ENCODE results near the gene WDR27. TPM values are rescaled to one million over a fixed set of nuclear protein-coding genes. Genes with fewer than 3 reads are reported as not detected.
A peak's percentile ranks its signal among the peaks of the same experiment; 100 is the strongest.
"Not testable (repeated sequence)": the region's sequence is repeated elsewhere in the genome, so short reads cannot be mapped to it uniquely, and the experiment has no call there.

Gene WDR27
- total RNA-seq, 2 experiments from 2014 or later = 29.0 to 29.7 TPM

DNA sequence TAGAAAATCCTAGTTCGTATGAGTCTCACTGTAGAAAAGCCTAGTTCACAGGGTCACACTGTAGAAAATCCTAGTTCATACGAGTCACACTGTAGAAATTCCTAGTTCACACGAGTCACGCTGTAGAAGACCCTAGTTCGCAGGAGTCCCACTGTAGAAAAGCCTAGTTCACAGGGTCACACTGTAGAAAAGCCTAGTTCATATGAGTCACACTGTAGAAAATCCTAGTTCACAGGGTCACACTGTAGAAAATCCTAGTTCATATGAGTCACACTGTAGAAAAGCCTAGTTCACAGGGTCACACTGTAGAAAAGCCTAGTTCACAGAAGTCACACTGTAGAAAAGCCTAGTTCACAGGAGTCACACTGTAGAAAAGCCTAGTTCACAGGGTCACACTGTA, 56.4 kb downstream of the WDR27 start:
- H3K9me3 Mint-ChIP-seq, H3K36me3 Mint-ChIP-seq, H3K4me3 Mint-ChIP-seq, H3K4me1 Mint-ChIP-seq, DNase-seq, H3K27ac Mint-ChIP-seq, H3K27me3 Mint-ChIP-seq: not testable (repeated sequence)

DNA sequence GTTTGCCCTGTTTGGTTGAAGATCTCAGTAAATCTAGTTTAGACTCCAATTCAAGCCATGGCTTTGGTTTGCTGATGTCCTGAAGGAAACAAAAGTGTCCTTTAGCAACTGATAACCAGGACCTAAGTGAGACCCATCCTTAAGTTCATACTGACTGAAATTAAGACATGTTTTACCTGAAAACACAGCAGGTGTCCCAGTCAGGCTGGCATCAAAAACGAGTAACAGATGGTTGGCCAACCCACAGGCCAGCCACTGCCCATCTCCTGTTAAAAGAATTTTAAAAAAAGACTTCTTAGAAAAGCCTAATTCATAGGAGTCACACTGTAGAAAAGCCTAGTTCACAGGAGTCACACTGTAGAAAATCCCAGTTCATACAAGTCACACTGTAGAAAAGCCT, 58.3 kb downstream of the WDR27 start:
- Mint-ChIP-seq H3K27ac (no peak overlapping the region), H3K4me1 (no peaks in the 10 kb centered on the region), H3K36me3 (peaks cover 5% of the 10 kb centered on the region), H3K4me3 (no peak overlapping the region), H3K27me3 (no peaks in the 10 kb centered on the region), H3K9me3 (no peaks in the 10 kb centered on the region)
- DNase-seq = no peak

DNA sequence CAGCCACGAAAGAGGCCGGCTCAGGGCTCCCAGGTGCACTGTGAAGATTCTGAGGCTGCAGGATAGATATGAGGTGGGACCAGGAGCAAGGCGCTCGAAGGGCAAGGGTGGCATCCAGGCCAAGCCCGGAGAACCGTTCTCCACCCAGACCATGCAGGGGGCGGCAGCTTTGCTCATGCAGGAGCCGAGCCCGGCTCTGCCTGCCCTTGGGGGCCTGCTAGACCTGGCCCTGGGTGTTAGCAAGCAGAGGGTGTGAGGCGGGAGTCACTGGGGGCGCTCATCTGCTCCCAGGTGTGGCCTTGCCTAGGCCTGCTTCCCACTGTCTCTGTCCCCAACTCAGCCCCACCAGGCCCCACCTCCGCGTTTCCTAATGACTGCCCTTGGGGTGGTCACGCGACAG, 59.4 kb downstream of the WDR27 start:
- Mint-ChIP-seq H3K27ac (no peak overlapping the region), H3K4me3 (no peak overlapping the region), H3K4me1 (no peaks in the 10 kb centered on the region), H3K9me3 (no peaks in the 10 kb centered on the region), H3K27me3 (no peaks in the 10 kb centered on the region), H3K36me3 (peaks cover 7% of the 10 kb centered on the region)
- DNase-seq = no peak

DNA sequence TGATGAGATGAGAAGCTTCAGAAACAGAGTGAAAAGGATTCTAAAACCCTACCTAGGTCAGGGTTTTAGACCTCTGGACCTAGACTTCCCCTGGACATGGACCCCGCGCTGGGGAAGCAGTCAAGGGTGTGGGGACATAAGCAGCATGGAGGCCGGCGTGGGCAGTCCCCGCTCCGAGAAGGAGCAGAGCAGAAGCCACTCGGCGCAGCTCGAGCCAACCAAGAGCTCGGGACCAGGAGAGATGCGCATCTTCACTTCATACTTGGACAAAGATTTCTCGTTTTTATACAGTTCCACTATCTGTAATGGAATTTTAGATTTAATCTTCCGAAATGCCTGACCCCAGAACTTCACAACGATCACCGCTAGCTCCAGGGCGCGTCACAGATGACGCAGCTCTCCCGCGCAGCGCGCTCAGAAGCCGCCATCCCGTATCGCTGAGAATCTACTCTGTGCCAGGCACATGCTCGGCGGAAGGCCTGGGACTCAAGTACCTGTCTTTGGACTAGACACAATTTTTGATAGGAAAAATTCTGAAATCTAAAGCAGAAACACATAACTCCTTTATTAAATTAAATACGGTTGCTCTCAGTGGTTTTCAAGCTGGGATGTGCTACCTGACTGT, 60.3 kb downstream of the WDR27 start:
- DNase-seq = no peak

DNA sequence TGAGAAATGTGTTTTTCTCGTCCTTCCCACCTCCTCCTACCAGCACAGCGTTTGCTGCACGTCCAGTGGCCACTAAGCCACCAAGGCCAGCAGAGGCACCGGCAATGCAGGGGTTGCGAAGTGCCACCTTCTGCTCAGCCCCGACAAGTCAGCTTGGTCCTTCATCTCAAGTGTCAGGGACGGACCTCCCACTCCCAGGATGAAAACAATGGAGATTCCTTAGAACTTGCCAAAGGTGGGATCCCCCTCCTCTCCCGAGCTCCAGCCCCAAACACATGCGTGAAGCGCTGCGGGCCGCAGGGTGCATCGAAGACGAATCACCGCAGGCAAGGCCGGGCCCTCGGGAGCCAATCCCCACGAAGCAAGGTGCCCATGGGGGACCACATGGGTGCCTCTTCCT, 60.8 kb downstream of the WDR27 start:
- H3K9me3 Mint-ChIP-seq = no peaks in the 10 kb centered on the region
- no peak overlapping the region for H3K4me3 Mint-ChIP-seq
- DNase-seq = no peak
- H3K4me1 Mint-ChIP-seq = no peaks in the 10 kb centered on the region
- H3K27me3 Mint-ChIP-seq = no peaks in the 10 kb centered on the region
- no peak overlapping the region for H3K27ac Mint-ChIP-seq
- H3K36me3 Mint-ChIP-seq = peaks cover 9% of the 10 kb centered on the region

More for the DNA sequence above, 60.3 kb downstream of the WDR27 start:
- no peaks in the 10 kb centered on the region for H3K27me3 Mint-ChIP-seq
- H3K9me3 Mint-ChIP-seq = no peaks in the 10 kb centered on the region
- H3K4me3 Mint-ChIP-seq = no peak overlapping the region
- no peaks in the 10 kb centered on the region for H3K4me1 Mint-ChIP-seq
- H3K27ac Mint-ChIP-seq = no peak overlapping the region
- peaks cover 9% of the 10 kb centered on the region for H3K36me3 Mint-ChIP-seq

DNA sequence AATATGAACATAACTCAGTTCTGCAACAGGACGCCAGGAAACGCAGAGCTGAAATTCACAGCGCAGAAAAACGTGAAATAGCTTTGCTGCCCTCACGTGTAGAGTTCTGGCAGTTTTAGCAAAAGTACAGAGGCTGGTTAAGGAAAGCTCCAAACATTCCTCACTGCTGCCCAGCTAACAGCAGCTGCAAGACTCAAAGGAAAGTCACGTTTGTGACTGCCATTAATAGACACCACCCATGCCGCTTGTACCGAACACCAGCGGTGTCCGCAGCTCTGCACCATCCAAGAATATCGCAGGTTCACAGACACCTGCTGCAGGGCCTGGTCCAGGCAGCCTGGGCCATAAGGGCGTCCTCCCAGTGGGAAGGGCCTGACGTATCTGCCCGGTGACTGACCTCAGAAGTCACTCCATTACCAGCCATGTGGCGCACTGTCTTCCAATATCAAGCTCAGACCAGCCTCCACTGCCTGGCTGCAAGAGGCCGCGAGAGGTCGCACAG, 61.4 kb downstream of the WDR27 start:
- Mint-ChIP-seq H3K36me3 (peaks cover 9% of the 10 kb centered on the region), H3K4me3 (no peak overlapping the region)
- no peak for DNase-seq

DNA sequence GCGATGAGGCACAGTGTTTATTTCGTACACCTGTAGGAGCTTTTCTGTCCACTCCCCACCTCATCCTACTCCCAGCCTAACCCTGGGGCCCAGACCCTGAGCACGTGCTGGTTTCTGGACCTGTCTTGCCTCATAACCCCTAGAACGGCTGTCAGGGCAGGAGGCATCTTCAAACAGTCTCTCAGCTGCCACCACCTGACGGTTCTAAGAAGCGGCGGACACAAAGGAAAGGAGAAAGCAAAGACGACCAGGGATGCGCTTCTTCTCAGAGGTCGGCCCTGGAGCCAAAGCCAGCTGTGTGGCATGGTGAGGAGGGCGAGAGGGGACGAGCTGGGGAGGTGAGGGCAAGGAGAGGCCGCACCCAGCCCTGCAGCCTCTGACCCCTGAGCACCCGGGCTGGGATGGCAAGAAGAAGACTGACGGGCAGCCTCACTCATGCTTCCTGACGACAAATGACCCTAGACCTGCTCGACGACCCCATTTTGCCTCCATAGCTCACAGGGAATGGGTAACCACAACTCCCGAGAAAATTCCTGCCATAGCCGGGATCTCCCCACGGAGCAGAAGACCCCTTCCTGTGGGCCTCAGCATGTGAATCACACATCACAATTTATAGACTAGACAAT, 62.1 kb downstream of the WDR27 start:
- Mint-ChIP-seq H3K9me3 (no peaks in the 10 kb centered on the region), H3K27me3 (no peaks in the 10 kb centered on the region), H3K36me3 (peaks cover 9% of the 10 kb centered on the region), H3K4me1 (no peaks in the 10 kb centered on the region), H3K27ac (no peak overlapping the region), H3K4me3 (no peak overlapping the region)
- DNase-seq = no peak

More for the DNA sequence above, 61.4 kb downstream of the WDR27 start:
- Mint-ChIP-seq H3K4me1 (no peaks in the 10 kb centered on the region), H3K27ac (no peak overlapping the region), H3K9me3 (no peaks in the 10 kb centered on the region), H3K27me3 (no peaks in the 10 kb centered on the region)

DNA sequence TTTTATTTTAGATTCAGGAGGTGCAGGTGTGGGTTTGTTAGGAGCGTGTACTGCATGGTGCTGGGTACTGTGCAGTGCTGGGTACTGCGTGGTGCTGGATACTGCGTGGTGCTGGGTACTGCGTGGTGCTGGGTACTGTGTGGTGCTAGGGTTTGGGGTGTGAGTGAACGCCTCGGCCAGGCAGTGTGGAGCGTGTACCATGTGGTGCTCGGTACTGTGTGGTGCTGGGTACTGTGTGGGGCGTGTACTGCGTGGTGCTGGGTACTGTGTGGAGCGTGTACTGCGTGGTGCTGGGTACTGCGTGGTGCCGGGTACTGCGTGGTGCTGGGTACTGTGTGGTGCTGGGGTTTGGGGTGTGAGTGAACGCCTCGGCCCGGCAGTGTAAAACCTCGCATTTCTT, 62.9 kb downstream of the WDR27 start:
- H3K27me3 Mint-ChIP-seq = no peaks in the 10 kb centered on the region
- H3K27ac Mint-ChIP-seq = peak overlapping the region; percentile 36
- H3K4me3 Mint-ChIP-seq = no peak overlapping the region
- no peaks in the 10 kb centered on the region for H3K4me1 Mint-ChIP-seq
- no peaks in the 10 kb centered on the region for H3K9me3 Mint-ChIP-seq
- peaks cover 13% of the 10 kb centered on the region for H3K36me3 Mint-ChIP-seq
- no peak for DNase-seq

DNA sequence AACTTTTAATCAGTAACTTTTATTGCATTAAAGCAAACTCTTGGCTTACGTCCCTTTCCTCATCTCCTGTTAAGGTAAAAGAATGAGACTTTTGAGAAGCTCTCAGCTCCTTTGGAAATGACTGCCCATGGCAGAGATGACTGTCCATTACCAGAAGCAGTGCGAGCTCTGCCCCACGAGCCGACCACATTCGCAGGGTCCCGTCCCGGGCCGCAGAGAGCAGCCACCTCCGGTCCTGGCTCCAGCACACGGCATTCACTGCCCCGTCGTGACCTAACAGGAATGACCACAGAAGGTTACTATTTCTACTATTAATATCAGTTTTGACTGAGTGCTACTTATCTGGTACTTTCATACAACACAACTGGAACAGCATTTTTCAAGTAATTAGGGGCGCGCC, 63.4 kb downstream of the WDR27 start:
- H3K27ac Mint-ChIP-seq = no peak overlapping the region
- H3K4me3 Mint-ChIP-seq = no peak overlapping the region
- no peaks in the 10 kb centered on the region for H3K9me3 Mint-ChIP-seq
- peaks cover 13% of the 10 kb centered on the region for H3K36me3 Mint-ChIP-seq
- DNase-seq = no peak
- H3K27me3 Mint-ChIP-seq = no peaks in the 10 kb centered on the region
- H3K4me1 Mint-ChIP-seq = no peaks in the 10 kb centered on the region

DNA sequence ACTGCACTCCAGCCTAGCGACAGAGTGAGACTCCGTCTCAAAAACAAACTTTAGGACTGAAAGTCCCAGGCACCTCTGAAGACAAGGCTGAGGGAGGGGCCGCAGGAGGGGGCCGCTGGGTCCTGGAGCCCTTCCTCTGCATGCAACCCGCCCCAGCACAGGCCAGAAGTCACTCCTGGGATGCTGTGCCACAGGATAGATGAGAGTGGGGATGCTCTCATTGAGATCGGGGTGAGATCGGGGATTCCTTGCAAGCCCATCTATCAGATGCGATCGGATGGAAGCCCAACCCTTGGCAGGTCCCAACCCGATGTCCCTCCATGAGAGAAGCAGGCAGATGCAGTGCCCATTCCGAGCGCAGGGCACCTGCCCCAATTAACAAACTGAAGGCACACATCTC, 66.5 kb downstream of the WDR27 start:
- Mint-ChIP-seq H3K4me1 (no peaks in the 10 kb centered on the region), H3K27ac (no peak overlapping the region), H3K9me3 (no peaks in the 10 kb centered on the region), H3K27me3 (no peaks in the 10 kb centered on the region), H3K4me3 (no peak overlapping the region), H3K36me3 (peaks cover 15% of the 10 kb centered on the region)
- DNase-seq = no peak

DNA sequence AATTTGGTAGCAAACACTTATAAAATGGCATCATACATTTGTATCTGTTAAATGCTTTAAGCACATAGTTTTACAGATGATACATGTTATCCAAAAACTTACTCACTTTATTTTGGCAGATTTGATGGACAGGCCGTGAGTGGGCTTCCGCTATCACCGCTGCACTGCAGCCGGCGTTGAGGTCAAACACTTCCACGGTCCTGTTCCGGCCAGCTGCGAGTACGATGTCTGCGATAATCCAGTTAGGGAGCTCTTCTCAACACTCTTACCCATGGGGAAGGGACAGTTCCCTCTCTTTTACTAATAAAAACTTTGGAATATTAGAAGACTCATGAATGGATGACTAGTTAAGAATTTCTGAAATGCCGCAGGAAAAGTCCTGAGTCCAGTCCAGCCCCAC, 69.0 kb downstream of the WDR27 start:
- Mint-ChIP-seq H3K27me3 (no peaks in the 10 kb centered on the region), H3K9me3 (no peaks in the 10 kb centered on the region), H3K4me3 (no peak overlapping the region), H3K36me3 (peaks cover 15% of the 10 kb centered on the region), H3K27ac (no peak overlapping the region), H3K4me1 (no peaks in the 10 kb centered on the region)
- DNase-seq = no peak

DNA sequence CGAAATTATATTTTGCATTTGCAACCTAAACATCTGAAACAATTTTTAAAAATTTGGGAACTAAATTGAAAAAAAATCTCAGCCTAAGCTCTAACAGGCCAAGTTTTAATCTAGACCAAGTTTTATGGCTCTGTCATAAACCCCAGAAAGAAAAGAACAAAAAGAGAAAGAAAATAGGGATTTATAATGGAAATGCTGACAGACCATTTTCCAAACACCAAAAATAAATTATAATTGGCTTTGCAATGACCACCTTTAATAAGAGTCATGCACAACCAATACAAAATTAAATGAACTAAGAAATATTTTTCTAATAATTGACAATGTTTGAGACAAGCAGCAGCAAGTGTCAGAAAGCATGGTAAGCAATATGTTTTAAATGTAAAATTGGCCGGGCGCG, 72.6 kb downstream of the WDR27 start:
- no peaks in the 10 kb centered on the region for H3K9me3 Mint-ChIP-seq
- H3K4me3 Mint-ChIP-seq = no peak overlapping the region
- no peaks in the 10 kb centered on the region for H3K27me3 Mint-ChIP-seq
- H3K36me3 Mint-ChIP-seq = peaks cover 8% of the 10 kb centered on the region
- no peaks in the 10 kb centered on the region for H3K4me1 Mint-ChIP-seq
- DNase-seq = no peak
- no peak overlapping the region for H3K27ac Mint-ChIP-seq

DNA sequence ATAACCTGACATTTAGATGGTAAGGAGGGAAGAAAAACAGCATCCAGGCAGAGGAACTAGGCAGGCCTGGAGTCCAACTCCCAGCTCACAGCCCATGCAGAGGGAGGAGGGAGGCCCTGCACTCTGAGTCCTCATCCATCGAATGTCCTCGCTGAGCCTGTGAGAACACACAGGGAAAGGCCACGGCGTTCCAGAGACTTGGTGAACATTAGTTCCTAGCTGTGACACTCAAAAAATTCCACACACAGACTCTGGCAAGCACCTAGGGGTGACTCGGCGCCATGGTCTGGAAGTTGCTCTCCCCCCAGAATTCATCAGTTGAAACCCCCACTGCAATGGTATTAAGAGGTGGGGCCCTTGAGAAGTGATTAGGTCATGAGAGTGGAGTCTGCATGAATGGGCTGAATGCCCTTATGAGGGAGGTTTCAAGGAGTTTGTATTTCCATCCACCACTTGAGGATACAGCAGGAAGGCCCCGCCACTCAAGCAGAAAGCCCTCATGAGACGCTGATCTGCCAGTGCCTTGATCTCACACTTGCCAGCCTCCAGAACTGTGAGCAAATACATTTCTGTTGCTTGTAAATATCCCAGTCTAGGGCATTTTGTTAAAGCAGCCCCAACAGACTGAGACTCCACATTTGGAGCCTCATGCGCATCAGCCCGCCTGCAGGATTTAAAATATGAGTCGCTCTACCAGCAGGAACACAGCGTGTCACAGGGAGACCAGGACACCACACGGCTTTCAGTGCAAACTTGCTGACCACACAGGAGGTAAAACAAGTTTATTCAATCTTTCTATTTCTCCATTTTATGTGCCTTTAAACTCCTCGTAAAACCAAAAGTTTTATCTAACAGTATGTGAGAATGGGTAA, 73.9 kb downstream of the WDR27 start:
- H3K36me3 Mint-ChIP-seq = peaks cover 12% of the 10 kb centered on the region
- DNase-seq = no peak
- H3K4me1 Mint-ChIP-seq = no peaks in the 10 kb centered on the region
- H3K27ac Mint-ChIP-seq = no peak overlapping the region
- no peaks in the 10 kb centered on the region for H3K9me3 Mint-ChIP-seq
- no peaks in the 10 kb centered on the region for H3K27me3 Mint-ChIP-seq
- no peak overlapping the region for H3K4me3 Mint-ChIP-seq

DNA sequence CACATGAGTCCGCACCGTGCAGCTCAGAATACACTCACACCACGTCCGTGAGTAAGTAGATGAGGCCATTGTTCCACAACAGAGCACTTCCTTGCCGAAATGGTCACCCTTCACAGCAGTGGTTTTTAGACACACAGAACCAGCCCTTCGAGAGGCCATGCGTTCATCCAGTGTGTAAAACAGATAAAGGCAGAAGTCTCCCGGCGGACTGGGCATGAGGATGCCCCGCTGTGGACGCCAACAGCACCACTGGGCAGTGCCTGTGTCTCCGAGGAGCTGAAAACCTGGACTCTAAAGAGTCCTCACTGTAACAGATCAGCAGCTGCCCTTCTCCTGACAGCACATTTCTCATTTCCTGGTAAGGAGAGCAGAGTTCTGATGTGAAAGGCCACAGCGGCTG, 75.2 kb downstream of the WDR27 start:
- Mint-ChIP-seq H3K4me3 (no peak overlapping the region), H3K27ac (no peak overlapping the region), H3K4me1 (no peaks in the 10 kb centered on the region), H3K36me3 (peaks cover 11% of the 10 kb centered on the region), H3K9me3 (no peaks in the 10 kb centered on the region), H3K27me3 (no peaks in the 10 kb centered on the region)
- no peak for DNase-seq

DNA sequence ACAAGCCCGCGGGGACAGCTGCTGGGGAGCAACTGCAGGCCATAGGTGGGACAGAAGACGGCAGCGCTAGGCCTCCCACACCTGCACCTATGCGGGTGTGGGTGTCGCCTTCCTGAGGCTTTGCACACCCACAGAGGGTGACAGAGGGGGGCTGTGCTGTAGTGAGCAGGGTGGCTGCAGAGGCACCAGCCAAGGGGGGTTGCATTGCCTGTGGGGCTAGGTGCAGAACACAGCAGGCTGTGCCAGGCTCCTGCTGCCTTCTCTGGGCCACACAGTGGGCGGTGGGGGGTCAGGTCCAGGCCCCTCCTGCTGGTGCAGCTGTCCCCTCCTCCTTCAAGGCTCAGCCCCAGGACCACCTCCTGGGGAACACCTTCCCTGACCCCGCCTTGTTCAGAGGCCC, 75.7 kb downstream of the WDR27 start:
- peaks cover 11% of the 10 kb centered on the region for H3K36me3 Mint-ChIP-seq
- no peaks in the 10 kb centered on the region for H3K9me3 Mint-ChIP-seq
- no peaks in the 10 kb centered on the region for H3K27me3 Mint-ChIP-seq
- H3K4me1 Mint-ChIP-seq = no peaks in the 10 kb centered on the region
- no peak overlapping the region for H3K4me3 Mint-ChIP-seq
- no peak for DNase-seq
- no peak overlapping the region for H3K27ac Mint-ChIP-seq
